K562 (cell line): Measurements from ENCODE around the gene ATP13A1. TPM values are rescaled to one million over a fixed set of nuclear protein-coding genes. Genes with fewer than 3 reads are reported as not detected.
A peak's percentile ranks its signal among the peaks of the same experiment; 100 is the strongest.

Experiments used
- ATAC-seq: fragments of 200-7000 bp; cut with Tn5 transposase; 3 replicates; pipeline ENCODE4 v1.9.1; 2020; ENCODE audit warnings: moderate library complexity
- BruUV-seq: library from RNA; stranded (reverse); fragments of 400-500 nt; replicated peaks from 2 replicates; lab custom pipeline; 2021; lab: Mats Ljungman, UMichigan
- CTCF ChIA-PET: fragments of 300-600 bp; formaldehyde crosslinking; extraction: SDS; loops from one replicate; lab custom pipeline; 2021; ENCODE audit warnings: low intra/inter-chr PET ratio; lab: Yijun Ruan, JAX
- POLR2A ChIA-PET: fragments of 300-600, 350-650 bp; sonication (Branson Sonifier 250); formaldehyde crosslinking; extraction: SDS; loops from one replicate; lab custom pipeline; 2021; ENCODE audit warnings: antibody characterized with exemption, inconsistent platforms; lab: Yijun Ruan, JAX
- DNase-seq, 4 experiments: peaks; one replicate each; pipeline versions ENCODE4 v3.0.0 to v3.0.0-alpha.2; 2011 to 2018; ENCODE audit warnings: low spot score in 3 of 4, mixed read lengths in 3 of 4; ENCODE audit errors: extremely low read depth in 1 of 4
- FAIRE-seq: peaks from 2 replicates; lab custom pipeline; 2011; peaks lifted over from hg19 to GRCh38; lab: Jason Lieb, UNC
- H2AFZ ChIP-seq: 2 replicates; pipeline ENCODE4 v1.6.0; 2011; ENCODE audit warnings: low read depth, low read length, control low read depth, inconsistent platforms
- H3K27ac ChIP-seq: fragments of 200-600 bp; 3 replicates; pipeline ENCODE4 v1.8.0; 2011; ENCODE audit warnings: low read depth, mild to moderate bottlenecking, control low read depth, inconsistent platforms, low read length, moderate library complexity, mixed read lengths; ENCODE audit errors: extremely low read depth
- H3K27me3 ChIP-seq, 2 experiments: fragments of 300-600 bp in 1 of 2; 2 replicates in 1 of 2; 3 replicates in 1 of 2; pipeline versions ENCODE4 v1.6.0 to v1.8.0; 2011; ENCODE audit warnings: inconsistent platforms in 2 of 2, low read length in 2 of 2, mild to moderate bottlenecking in 1 of 2, mixed read lengths in 1 of 2, moderate library complexity in 1 of 2; ENCODE audit not compliant: control insufficient read depth in 2 of 2, insufficient read depth in 2 of 2
- H3K36me3 ChIP-seq: fragments of 300-600 bp; 3 replicates; pipeline ENCODE4 v1.8.0; 2011; ENCODE audit warnings: mild to moderate bottlenecking, low read length, inconsistent platforms; ENCODE audit not compliant: control insufficient read depth, insufficient read depth
- H3K4me1 ChIP-seq, 2 experiments: fragments of 200-600 bp in 1 of 2; replicated peaks in 1 of 2; 2 replicates in 1 of 2; 3 replicates in 1 of 2; pipeline versions ENCODE4 v1.5.1 to v1.8.0; 2011; ENCODE audit warnings: inconsistent platforms in 2 of 2, low read length in 2 of 2, mild to moderate bottlenecking in 1 of 2, mixed read lengths in 1 of 2, moderate library complexity in 1 of 2; ENCODE audit not compliant: control insufficient read depth in 2 of 2, insufficient read depth in 2 of 2
- H3K4me2 ChIP-seq: 2 replicates; pipeline ENCODE4 v1.6.1; 2011; ENCODE audit warnings: low read length, control low read depth, inconsistent platforms, mixed read lengths; ENCODE audit not compliant: insufficient read depth
- H3K4me3 ChIP-seq: fragments of 200-600 bp; sonication (generic), shearing (Covaris generic); 2 replicates; pipeline ENCODE4 v1.5.1; 2016; ENCODE audit warnings: control low read depth, inconsistent platforms
- H3K79me2 ChIP-seq: fragments of 200-600 bp; 3 replicates; pipeline ENCODE4 v1.8.0; 2011; ENCODE audit warnings: low read length, inconsistent platforms; ENCODE audit not compliant: control insufficient read depth, insufficient read depth
- H3K9ac ChIP-seq, 2 experiments: 2 replicates each; pipeline versions ENCODE4 v1.6.0 to v1.6.1; 2011; ENCODE audit warnings: low read depth in 2 of 2, low read length in 2 of 2, control low read depth in 1 of 2, inconsistent platforms in 1 of 2, mild to moderate bottlenecking in 1 of 2, mixed read lengths in 1 of 2; ENCODE audit not compliant: insufficient read depth in 1 of 2
- H3K9me1 ChIP-seq: one replicate; pipeline ENCODE4 v1.6.0; 2011; ENCODE audit warnings: inconsistent platforms, mild to moderate bottlenecking, low read length, moderate library complexity; ENCODE audit not compliant: control insufficient read depth, insufficient read depth
- H3K9me3 ChIP-seq: replicated peaks from 2 replicates; pipeline ENCODE4 v1.5.1; 2011; ENCODE audit warnings: low read depth, low read length, inconsistent platforms; ENCODE audit not compliant: control insufficient read depth, insufficient read depth
- H4K20me1 ChIP-seq: replicated peaks from 2 replicates; pipeline ENCODE4 v1.6.1; 2011; ENCODE audit warnings: low read length, inconsistent platforms, mixed read lengths; ENCODE audit not compliant: control insufficient read depth, insufficient read depth
- ARID1B ChIP-seq: fragments of 450-650 bp; IDR thresholded peaks from 2 replicates; pipeline ENCODE4 v1.6.1; 2016; ENCODE audit warnings: antibody characterized with exemption, mild to moderate bottlenecking, inconsistent platforms
- ATF1 ChIP-seq, 2 experiments: fragments of 450-650 bp in 1 of 2; IDR thresholded peaks; 2 replicates each; pipeline ENCODE4 v1.6.1; 2016; ENCODE audit warnings: missing compliant biosample characterization in 1 of 2, missing genetic modification characterization in 1 of 2
- ATF3 ChIP-seq, 2 experiments: fragments of 450-650 bp in 1 of 2; sonication (generic) in 1 of 2; formaldehyde crosslinking in 1 of 2; IDR thresholded peaks in 1 of 2; conservative IDR thresholded peaks in 1 of 2; 2 replicates each; pipeline versions ENCODE4 v1.6.1 to v1.8.1; 2016 to 2023; ENCODE audit warnings: mild to moderate bottlenecking in 2 of 2, moderate library complexity in 2 of 2, inconsistent platforms in 1 of 2, missing genetic modification reagents in 1 of 2
- CBFA2T3 ChIP-seq: fragments of 450-650 bp; IDR thresholded peaks from 2 replicates; pipeline ENCODE4 v1.6.1; 2017
- CREM ChIP-seq: IDR thresholded peaks from 2 replicates; pipeline ENCODE4 v1.6.1; 2014; ENCODE audit warnings: antibody characterized with exemption, low read depth
- FOSL1 ChIP-seq: fragments of 200-800 bp; sonication (Bioruptor generic); conservative IDR thresholded peaks from 2 replicates; pipeline ENCODE4 v1.6.1; 2016; ENCODE audit warnings: missing genetic modification characterization, missing compliant biosample characterization
- KAT7 ChIP-seq: sonication (generic); formaldehyde crosslinking; IDR thresholded peaks from 2 replicates; pipeline ENCODE4 v1.8.0; 2022; ENCODE audit warnings: missing genetic modification reagents, mild to moderate bottlenecking, borderline replicate concordance
- MEIS2 ChIP-seq: fragments of 450-650 bp; IDR thresholded peaks from 2 replicates; pipeline ENCODE4 v1.6.1; 2014; ENCODE audit warnings: mild to moderate bottlenecking; ENCODE audit not compliant: partially characterized antibody
- MNT ChIP-seq, 2 experiments: fragments of 450-650 bp; conservative IDR thresholded peaks; 2 replicates each; pipeline ENCODE4 v1.6.1; 2017; ENCODE audit warnings: mild to moderate bottlenecking in 2 of 2, moderate library complexity in 2 of 2
- PBX2 ChIP-seq, 2 experiments: IDR thresholded peaks in 1 of 2; conservative IDR thresholded peaks in 1 of 2; 2 replicates each; pipeline ENCODE4 v1.6.1; 2016; ENCODE audit warnings: low read depth in 2 of 2, mild to moderate bottlenecking in 1 of 2, missing compliant biosample characterization in 1 of 2, missing genetic modification characterization in 1 of 2, moderate library complexity in 1 of 2
- PKNOX1 ChIP-seq: fragments of 450-650 bp; IDR thresholded peaks from 2 replicates; pipeline ENCODE4 v1.6.1; 2016
- PURB ChIP-seq: sonication (generic); formaldehyde crosslinking; IDR thresholded peaks from 2 replicates; pipeline ENCODE4 v1.9.0; 2021; ENCODE audit warnings: low read depth, mild to moderate bottlenecking, missing genetic modification reagents
- RCOR1 ChIP-seq, 2 experiments: IDR thresholded peaks; 2 replicates each; pipeline ENCODE4 v1.6.1; 2012; ENCODE audit warnings: low read depth in 2 of 2, low read length in 2 of 2, borderline replicate concordance in 1 of 2, improper control_type of control experiment in 1 of 2
- RFX1 ChIP-seq: fragments of 450-650 bp; IDR thresholded peaks from 2 replicates; pipeline ENCODE4 v1.6.1; 2016; ENCODE audit warnings: mild to moderate bottlenecking, moderate library complexity
- ZNF717 ChIP-seq: fragments of 250-450 bp; sonication (Bioruptor Pico); IDR thresholded peaks from 2 replicates; pipeline ENCODE4 v1.5.0; 2021
- WGBS: fragments of 100-300 bp; shearing (Covaris generic); methylation state at CpG from one replicate; pipeline ENCODE4 v1.1.6; 2016; ENCODE audit warnings: low coverage, mixed read lengths; ENCODE audit not compliant: insufficient coverage; ENCODE audit errors: missing lambda C conversion rate; 5-methylcytosine and 5-hydroxymethylcytosine counted together
- in situ Hi-C: fragments of 300-500 bp; cut with MboI; formaldehyde crosslinking; loops from 4 replicates; pipeline ENCODE4 v1.15.0; 2018; ENCODE audit warnings: inconsistent platforms, mixed read lengths
- intact Hi-C: fragments of 100-400 bp; cut with micrococcal nuclease; formaldehyde crosslinking; loops from 2 replicates; pipeline ENCODE4 v1.14.2; 2022
- polyA plus RNA-seq, 8 experiments: library from polyadenylated mRNA; depleted of rRNA in 4 of 8; stranded (reverse) in 5 of 8; unstranded in 3 of 8; fragments of >200 nt; fragmentation: Nextera tagmentation in 2 of 8; fragmentation: Illumina TruSeq in 1 of 8; extraction: Ambion mirVana in 2 of 8; extraction: Trizol in 1 of 8; gene quantifications; 2 replicates each; pipeline versions ENCODE4 v1.2.1 to v1.2.3, GENCODE V29; 2011 to 2014; ENCODE audit warnings: inconsistent platforms in 1 of 8, missing spikeins in 1 of 8
- total RNA-seq, 7 experiments: library from RNA; depleted of rRNA in 6 of 7; stranded (reverse); fragments of >200 nt in 6 of 7; fragmentation: Illumina TruSeq in 2 of 7; extraction: Trizol in 2 of 7; gene quantifications; 2 replicates each; pipeline versions ENCODE4 v1.2.1 to v1.2.3, GENCODE V29; 2011 to 2021; ENCODE audit warnings: low replicate concordance in 1 of 7

Gene ATP13A1
- total and polyA plus RNA-seq, 9 of the 15 experiments (the other 6 are each of a cell fraction or from before 2014, with no cell fraction given) = 0.90 to 83.8 (median 23.1) TPM

- Histone ChIP-seq H3K9ac (no peak overlapping the region), H3K4me2 (no peak overlapping the region), H3K9me1 (no peaks in the 10 kb centered on the region), H3K27me3 (no peaks in the 10 kb centered on the region), H3K36me3 (no peaks in the 10 kb centered on the region), H4K20me1 (no peaks in the 10 kb centered on the region), H3K4me1 (peaks cover 0 to 10% of the 10 kb centered on the region in 2 experiments; a peak in 3 of 5 replicates), H3K4me3 (no peak overlapping the region), H3K27ac (peak overlapping the region; percentile 37; the same call in 2 of the 3 replicates), H3K9me3 (no peaks in the 10 kb centered on the region), H3K79me2 (no peaks in the 10 kb centered on the region), H2AFZ (peak overlapping the region; percentile 9; the same call in 1 of the 2 replicates)
- in situ Hi-C loops = no loop called here
- intact Hi-C loops = no loop called here
- peak in 2 of 4 experiments; percentile 44 to 52 for DNase-seq
- peak; percentile 77 for ATAC-seq
- ChIA-PET POLR2A (no interaction called here), CTCF (no interaction called here)
- BruUV-seq = no TSS peak
- 31% methylated on average over 8 of the region's 8 CpGs for WGBS
- FAIRE-seq = peak; percentile 87
- TF ChIP-seq PBX2 (CRISPR knock-in tag; IDR thresholded peaks at IDR 0.05; ENCODE audit: low read depth) (no peak), PBX2 (tag; conservative IDR thresholded peaks at IDR 0.05; ENCODE audit: low read depth) (peak; percentile 27; the same call in 1 of the 2 replicates), ATF1 (CRISPR knock-in tag; IDR thresholded peaks at IDR 0.05) (no peak), ATF1 (tag; IDR thresholded peaks at IDR 0.05) (peak; percentile 46), CBFA2T3 (peak; percentile 44; the same call in 1 of the 2 replicates), ARID1B (peak; percentile 38; the same call in 1 of the 2 replicates), MEIS2 (peak; percentile 44), PURB (CRISPR knock-in tag) (no peak), FOSL1 (peak; percentile 70), PKNOX1 (peak; percentile 69), CREM (peak; percentile 73), RFX1 (no peak), RCOR1 (IDR thresholded peaks at IDR 0.05; ENCODE audit: borderline replicate concordance in 1 of 2, low read depth in 2 of 2, low read length in 2 of 2) (peak in 1 of 2 experiments; percentile 61; a peak in 1 of 4 replicates), ATF3 (IDR thresholded peaks at IDR 0.05) (peak; percentile 74), ATF3 (CRISPR knock-in tag; conservative IDR thresholded peaks at IDR 0.05) (no peak), KAT7 (CRISPR knock-in tag) (no peak), MNT (conservative IDR thresholded peaks at IDR 0.05) (peak in 1 of 2 experiments; percentile 29; a peak in 1 of 4 replicates), ZNF717 (CRISPR knock-in tag) (no peak)
Measured at GRCh38 chr19:19597809-19598306, 65.6 kb downstream of the ATP13A1 start.
